Measurements from ENCODE around the gene ARID5B.

Gene ARID5B

DNA sequence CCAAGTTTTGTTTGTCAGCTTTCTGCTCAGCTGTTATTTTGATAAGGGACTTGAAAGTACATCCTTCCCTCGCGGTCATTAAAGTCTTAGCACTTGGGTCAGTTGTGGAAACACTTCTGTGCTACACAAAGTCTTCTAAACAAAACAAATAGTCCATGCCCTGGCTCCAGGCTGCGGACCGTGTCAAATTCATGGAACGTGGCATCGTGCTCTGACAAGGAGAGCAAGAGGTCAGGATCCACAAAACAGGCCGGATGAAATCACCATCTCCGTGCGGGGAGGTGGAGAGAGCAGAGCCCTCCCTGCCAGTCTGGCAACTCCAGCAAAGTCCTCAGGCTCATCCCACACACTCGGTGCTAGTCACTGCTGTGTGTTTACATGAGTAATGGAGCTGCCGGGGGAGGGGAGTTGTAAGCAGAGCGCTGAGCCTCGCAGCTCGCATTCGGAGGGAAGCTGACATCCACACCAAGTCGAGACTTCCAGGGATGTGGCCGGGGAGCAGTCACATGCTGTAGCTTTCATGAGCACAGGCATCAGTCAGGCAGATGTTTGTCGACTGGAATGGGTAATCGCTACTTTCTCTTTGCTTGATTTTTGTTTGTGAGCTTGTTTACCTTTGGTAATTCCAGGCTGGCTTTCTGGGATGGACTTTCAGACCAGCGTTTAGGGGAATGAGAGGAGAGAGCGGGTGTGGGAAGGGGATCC, 147.6 kb downstream of the ARID5B start (continued):
- TF ChIP-seq ZNF354C (tag by site-specific recombination; IDR thresholded peaks at IDR 0.05; ENCODE audit: borderline replicate concordance, low read depth) = no peak
- no peak for TF ChIP-seq ZNF785 (tag by site-specific recombination; IDR thresholded peaks at IDR 0.05)
- TF ChIP-seq ZNF488 (tag by site-specific recombination; IDR thresholded peaks at IDR 0.05) = no peak
- no peak for TF ChIP-seq ZNF571 (tag by site-specific recombination; IDR thresholded peaks at IDR 0.05)
- peak; percentile 43; the same call in 1 of the 2 replicates for TF ChIP-seq ZNF10 (tag by site-specific recombination; IDR thresholded peaks at IDR 0.05)
- TF ChIP-seq SP3 (tag by site-specific recombination; IDR thresholded peaks at IDR 0.05) = peak; percentile 49
- TF ChIP-seq ZNF121 (tag by site-specific recombination; IDR thresholded peaks at IDR 0.05) = no peak
- no peak for TF ChIP-seq ZNF449 (tag by site-specific recombination; IDR thresholded peaks at IDR 0.05)
- TF ChIP-seq ZNF362 (tag by site-specific recombination; IDR thresholded peaks at IDR 0.05) = no peak
- TF ChIP-seq, protein P1, sequence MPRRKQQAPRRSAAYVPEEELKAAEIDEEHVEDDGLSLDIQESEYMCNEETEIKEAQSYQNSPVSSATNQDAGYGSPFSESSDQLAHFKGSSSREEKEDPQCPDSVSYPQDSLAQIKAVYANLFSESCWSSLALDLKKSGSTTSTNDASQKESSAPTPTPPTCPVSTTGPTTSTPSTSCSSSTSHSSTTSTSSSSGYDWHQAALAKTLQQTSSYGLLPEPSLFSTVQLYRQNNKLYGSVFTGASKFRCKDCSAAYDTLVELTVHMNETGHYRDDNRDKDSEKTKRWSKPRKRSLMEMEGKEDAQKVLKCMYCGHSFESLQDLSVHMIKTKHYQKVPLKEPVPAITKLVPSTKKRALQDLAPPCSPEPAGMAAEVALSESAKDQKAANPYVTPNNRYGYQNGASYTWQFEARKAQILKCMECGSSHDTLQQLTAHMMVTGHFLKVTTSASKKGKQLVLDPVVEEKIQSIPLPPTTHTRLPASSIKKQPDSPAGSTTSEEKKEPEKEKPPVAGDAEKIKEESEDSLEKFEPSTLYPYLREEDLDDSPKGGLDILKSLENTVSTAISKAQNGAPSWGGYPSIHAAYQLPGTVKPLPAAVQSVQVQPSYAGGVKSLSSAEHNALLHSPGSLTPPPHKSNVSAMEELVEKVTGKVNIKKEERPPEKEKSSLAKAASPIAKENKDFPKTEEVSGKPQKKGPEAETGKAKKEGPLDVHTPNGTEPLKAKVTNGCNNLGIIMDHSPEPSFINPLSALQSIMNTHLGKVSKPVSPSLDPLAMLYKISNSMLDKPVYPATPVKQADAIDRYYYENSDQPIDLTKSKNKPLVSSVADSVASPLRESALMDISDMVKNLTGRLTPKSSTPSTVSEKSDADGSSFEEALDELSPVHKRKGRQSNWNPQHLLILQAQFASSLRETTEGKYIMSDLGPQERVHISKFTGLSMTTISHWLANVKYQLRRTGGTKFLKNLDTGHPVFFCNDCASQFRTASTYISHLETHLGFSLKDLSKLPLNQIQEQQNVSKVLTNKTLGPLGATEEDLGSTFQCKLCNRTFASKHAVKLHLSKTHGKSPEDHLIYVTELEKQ (tag by site-specific recombination; IDR thresholded peaks at IDR 0.05; ENCODE audit: borderline replicate concordance) = peak; percentile 29
- TF ChIP-seq ZNF654 (tag by site-specific recombination; IDR thresholded peaks at IDR 0.05; ENCODE audit: low read depth) = no peak
- TF ChIP-seq ZNF274 (IDR thresholded peaks at IDR 0.05; ENCODE audit: low read length) = no peak
- TF ChIP-seq ZNF274 (tag by site-specific recombination; IDR thresholded peaks at IDR 0.05; ENCODE audit: borderline replicate concordance) = no peak
- peak; percentile 95 for TF ChIP-seq MZF1 (tag by site-specific recombination; IDR thresholded peaks at IDR 0.05; ENCODE audit: borderline replicate concordance)
- TF ChIP-seq FEZF1 (tag by site-specific recombination; IDR thresholded peaks at IDR 0.05) = peak; percentile 56
- no peak for TF ChIP-seq ZNF311 (tag by site-specific recombination; IDR thresholded peaks at IDR 0.05; ENCODE audit: borderline replicate concordance)
- TF ChIP-seq ZNF324 (tag by site-specific recombination; IDR thresholded peaks at IDR 0.05) = 0 out of 2 replicates have a peak, but pooled peaks have one; percentile 49
- TF ChIP-seq, protein P2, sequence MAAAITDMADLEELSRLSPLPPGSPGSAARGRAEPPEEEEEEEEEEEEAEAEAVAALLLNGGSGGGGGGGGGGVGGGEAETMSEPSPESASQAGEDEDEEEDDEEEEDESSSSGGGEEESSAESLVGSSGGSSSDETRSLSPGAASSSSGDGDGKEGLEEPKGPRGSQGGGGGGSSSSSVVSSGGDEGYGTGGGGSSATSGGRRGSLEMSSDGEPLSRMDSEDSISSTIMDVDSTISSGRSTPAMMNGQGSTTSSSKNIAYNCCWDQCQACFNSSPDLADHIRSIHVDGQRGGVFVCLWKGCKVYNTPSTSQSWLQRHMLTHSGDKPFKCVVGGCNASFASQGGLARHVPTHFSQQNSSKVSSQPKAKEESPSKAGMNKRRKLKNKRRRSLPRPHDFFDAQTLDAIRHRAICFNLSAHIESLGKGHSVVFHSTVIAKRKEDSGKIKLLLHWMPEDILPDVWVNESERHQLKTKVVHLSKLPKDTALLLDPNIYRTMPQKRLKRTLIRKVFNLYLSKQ (tag by site-specific recombination; IDR thresholded peaks at IDR 0.05; ENCODE audit: borderline replicate concordance) = no peak
- TF ChIP-seq ZNF596 (tag by site-specific recombination; IDR thresholded peaks at IDR 0.05) = peak; percentile 7; the same call in 1 of the 2 replicates
- peak; percentile 70; the same call in 1 of the 2 replicates for TF ChIP-seq ZNF394 (tag by site-specific recombination; IDR thresholded peaks at IDR 0.05; ENCODE audit: borderline replicate concordance)
- no peak for TF ChIP-seq ZBTB8A (tag by site-specific recombination; IDR thresholded peaks at IDR 0.05)
- TF ChIP-seq, protein P3, sequence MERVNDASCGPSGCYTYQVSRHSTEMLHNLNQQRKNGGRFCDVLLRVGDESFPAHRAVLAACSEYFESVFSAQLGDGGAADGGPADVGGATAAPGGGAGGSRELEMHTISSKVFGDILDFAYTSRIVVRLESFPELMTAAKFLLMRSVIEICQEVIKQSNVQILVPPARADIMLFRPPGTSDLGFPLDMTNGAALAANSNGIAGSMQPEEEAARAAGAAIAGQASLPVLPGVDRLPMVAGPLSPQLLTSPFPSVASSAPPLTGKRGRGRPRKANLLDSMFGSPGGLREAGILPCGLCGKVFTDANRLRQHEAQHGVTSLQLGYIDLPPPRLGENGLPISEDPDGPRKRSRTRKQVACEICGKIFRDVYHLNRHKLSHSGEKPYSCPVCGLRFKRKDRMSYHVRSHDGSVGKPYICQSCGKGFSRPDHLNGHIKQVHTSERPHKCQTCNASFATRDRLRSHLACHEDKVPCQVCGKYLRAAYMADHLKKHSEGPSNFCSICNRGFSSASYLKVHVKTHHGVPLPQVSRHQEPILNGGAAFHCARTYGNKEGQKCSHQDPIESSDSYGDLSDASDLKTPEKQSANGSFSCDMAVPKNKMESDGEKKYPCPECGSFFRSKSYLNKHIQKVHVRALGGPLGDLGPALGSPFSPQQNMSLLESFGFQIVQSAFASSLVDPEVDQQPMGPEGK (tag by site-specific recombination; IDR thresholded peaks at IDR 0.05) = peak; percentile 90
- no peak for TF ChIP-seq ZNF132 (tag by site-specific recombination; IDR thresholded peaks at IDR 0.05; ENCODE audit: borderline replicate concordance)
- TF ChIP-seq, protein P4, sequence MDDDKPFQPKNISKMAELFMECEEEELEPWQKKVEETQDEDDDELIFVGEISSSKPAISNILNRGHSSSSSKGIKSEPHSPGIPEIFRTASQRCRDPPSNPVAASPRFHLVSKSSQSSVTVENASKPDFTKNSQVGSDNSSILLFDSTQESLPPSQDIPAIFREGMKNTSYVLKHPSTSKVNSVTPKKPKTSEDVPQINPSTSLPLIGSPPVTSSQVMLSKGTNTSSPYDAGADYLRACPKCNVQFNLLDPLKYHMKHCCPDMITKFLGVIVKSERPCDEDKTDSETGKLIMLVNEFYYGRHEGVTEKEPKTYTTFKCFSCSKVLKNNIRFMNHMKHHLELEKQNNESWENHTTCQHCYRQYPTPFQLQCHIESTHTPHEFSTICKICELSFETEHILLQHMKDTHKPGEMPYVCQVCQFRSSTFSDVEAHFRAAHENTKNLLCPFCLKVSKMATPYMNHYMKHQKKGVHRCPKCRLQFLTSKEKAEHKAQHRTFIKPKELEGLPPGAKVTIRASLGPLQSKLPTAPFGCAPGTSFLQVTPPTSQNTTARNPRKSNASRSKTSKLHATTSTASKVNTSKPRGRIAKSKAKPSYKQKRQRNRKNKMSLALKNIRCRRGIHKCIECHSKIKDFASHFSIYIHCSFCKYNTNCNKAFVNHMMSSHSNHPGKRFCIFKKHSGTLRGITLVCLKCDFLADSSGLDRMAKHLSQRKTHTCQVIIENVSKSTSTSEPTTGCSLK (tag by site-specific recombination; IDR thresholded peaks at IDR 0.05) = no peak
- no peak for TF ChIP-seq ZNF514 (tag by site-specific recombination; IDR thresholded peaks at IDR 0.05)

Measured in HEK293 (cell line).